ENCODE measurements around the gene CRYZ. TPM values are rescaled to one million over a fixed set of nuclear protein-coding genes. Genes with fewer than 3 reads are reported as not detected.

The CRYZ gene
- total RNA-seq, 1 donor from 2014 or later = 21.3 TPM

DNA sequence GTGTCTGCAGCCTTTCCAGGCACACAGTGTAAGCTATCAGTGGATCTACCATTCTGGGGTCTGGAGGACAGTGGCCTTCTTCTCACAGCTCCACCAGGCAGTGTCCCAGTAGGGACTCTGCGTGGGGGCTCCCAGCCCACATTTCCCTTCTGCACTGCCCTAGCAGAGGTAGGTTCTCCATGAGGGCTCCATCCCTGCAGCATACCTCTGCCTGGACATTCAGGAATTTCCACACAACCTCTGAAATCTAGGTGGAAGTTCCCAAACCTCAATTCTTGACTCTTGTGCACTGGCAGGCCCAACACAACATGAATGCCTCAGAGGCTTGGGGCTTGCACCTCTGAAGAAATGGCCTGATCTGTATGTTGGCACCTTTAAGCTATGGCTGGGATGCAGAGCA lies 6.8 kb downstream of the CRYZ start:
- Mint-ChIP-seq H3K4me1 (peaks cover 10% of the 10 kb centered on the region), H3K36me3 (peaks cover 50% of the 10 kb centered on the region), H3K9me3 (peaks cover 38% of the 10 kb centered on the region), H3K4me3 (no peak overlapping the region), H3K27me3 (ENCODE audit: low read depth) (no peaks in the 10 kb centered on the region), H3K27ac (no peak overlapping the region)
- DNase-seq (ENCODE audit: low spot score in 2 of 2, unreplicated experiment in 2 of 2) = no peak
- TF ChIP-seq, protein P1, sequence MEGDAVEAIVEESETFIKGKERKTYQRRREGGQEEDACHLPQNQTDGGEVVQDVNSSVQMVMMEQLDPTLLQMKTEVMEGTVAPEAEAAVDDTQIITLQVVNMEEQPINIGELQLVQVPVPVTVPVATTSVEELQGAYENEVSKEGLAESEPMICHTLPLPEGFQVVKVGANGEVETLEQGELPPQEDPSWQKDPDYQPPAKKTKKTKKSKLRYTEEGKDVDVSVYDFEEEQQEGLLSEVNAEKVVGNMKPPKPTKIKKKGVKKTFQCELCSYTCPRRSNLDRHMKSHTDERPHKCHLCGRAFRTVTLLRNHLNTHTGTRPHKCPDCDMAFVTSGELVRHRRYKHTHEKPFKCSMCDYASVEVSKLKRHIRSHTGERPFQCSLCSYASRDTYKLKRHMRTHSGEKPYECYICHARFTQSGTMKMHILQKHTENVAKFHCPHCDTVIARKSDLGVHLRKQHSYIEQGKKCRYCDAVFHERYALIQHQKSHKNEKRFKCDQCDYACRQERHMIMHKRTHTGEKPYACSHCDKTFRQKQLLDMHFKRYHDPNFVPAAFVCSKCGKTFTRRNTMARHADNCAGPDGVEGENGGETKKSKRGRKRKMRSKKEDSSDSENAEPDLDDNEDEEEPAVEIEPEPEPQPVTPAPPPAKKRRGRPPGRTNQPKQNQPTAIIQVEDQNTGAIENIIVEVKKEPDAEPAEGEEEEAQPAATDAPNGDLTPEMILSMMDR (IDR thresholded peaks at IDR 0.05; ENCODE audit: unreplicated experiment) = no peak

DNA sequence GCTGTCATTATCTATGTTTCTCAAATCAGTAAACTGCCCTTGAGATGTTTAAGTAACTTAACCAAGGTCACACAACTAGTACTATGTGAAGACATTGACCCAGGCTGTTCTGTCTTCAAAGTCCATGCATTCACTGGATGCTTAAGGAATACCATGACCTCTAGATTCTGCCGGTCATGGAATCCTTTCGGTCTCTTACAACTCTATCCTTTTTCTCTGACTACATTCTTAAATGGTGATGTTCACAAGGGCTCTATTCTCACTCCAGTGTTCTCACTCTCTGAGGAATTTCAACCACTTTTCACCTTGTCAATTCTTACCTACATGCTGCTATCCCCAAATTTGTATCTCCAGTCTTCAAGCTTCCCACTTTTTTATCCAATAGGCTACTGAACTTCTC lies 15.2 kb downstream of the CRYZ start:
- H3K36me3 Mint-ChIP-seq = peaks cover 13% of the 10 kb centered on the region
- DNase-seq (ENCODE audit: low spot score in 2 of 2, unreplicated experiment in 2 of 2) = no peak
- H3K4me3 Mint-ChIP-seq = no peak overlapping the region
- TF ChIP-seq, protein P1 (IDR thresholded peaks at IDR 0.05; ENCODE audit: unreplicated experiment) = no peak
- no peaks in the 10 kb centered on the region for H3K27me3 Mint-ChIP-seq (ENCODE audit: low read depth)
- no peak overlapping the region for H3K27ac Mint-ChIP-seq
- H3K4me1 Mint-ChIP-seq = peaks cover 17% of the 10 kb centered on the region
- H3K9me3 Mint-ChIP-seq = no peaks in the 10 kb centered on the region

DNA sequence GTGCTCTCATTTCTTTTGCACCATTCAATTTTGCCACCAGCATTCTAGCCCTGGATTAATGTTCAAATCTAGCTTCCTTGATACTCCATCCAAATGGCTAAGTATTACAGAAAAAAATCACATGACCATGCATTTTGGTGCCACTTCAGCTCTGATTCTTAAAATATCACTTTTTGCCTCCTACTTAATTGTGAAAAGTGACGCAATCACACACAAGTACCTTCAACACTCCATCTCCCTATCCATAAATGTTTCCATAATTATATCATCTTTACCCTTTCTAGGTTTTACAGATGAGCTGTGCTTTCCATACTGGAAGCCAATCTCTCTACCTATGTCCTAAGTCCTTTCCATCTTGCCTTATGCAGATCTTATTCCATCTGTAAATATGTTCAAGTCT lies 16.0 kb downstream of the CRYZ start:
- peaks cover 11% of the 10 kb centered on the region for H3K36me3 Mint-ChIP-seq
- H3K9me3 Mint-ChIP-seq = no peaks in the 10 kb centered on the region
- H3K4me1 Mint-ChIP-seq = peaks cover 17% of the 10 kb centered on the region
- TF ChIP-seq, protein P1 (IDR thresholded peaks at IDR 0.05; ENCODE audit: unreplicated experiment) = no peak
- no peak for DNase-seq (ENCODE audit: low spot score in 2 of 2, unreplicated experiment in 2 of 2)
- no peaks in the 10 kb centered on the region for H3K27me3 Mint-ChIP-seq (ENCODE audit: low read depth)
- no peak overlapping the region for H3K27ac Mint-ChIP-seq
- H3K4me3 Mint-ChIP-seq = no peak overlapping the region

DNA sequence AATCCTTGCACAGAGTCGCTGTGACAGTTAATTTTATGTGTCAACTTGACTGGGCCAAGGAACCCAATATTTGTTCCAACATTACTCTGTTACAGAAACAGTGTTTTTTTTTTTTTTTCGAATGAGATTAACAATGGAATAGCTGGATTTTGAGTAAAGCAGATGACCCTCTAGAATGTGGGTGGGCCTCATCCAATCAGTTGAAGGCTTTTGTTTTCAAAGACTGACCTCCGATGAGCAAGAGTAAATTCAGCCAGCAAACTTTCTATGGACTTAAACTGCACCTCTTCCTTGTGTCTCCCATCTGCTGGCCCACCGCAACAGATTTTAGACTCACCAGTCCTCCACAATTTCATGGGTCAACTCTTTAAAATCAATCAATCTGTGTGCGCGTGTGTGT lies 17.0 kb downstream of the CRYZ start:
- H3K4me1 Mint-ChIP-seq = peaks cover 17% of the 10 kb centered on the region
- TF ChIP-seq, protein P1 (IDR thresholded peaks at IDR 0.05; ENCODE audit: unreplicated experiment) = no peak
- peaks cover 11% of the 10 kb centered on the region for H3K36me3 Mint-ChIP-seq
- H3K27me3 Mint-ChIP-seq (ENCODE audit: low read depth) = no peaks in the 10 kb centered on the region
- H3K4me3 Mint-ChIP-seq = no peak overlapping the region
- H3K9me3 Mint-ChIP-seq = no peaks in the 10 kb centered on the region
- H3K27ac Mint-ChIP-seq = no peak overlapping the region
- no peak for DNase-seq (ENCODE audit: low spot score in 2 of 2, unreplicated experiment in 2 of 2)

DNA sequence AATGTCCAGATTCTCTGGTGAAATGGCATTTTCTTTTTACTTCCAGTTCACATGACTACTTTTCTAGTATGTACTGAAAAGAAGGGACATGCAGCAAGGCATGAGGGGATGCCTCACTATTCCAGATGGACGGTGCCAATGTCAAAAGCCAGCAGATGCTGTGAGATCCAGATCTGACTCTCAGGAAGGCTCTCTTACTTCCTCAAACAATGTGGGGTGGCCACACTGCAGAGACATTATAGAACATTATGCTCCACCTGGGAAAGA lies 17.7 kb downstream of the CRYZ start:
- TF ChIP-seq, protein P1 (IDR thresholded peaks at IDR 0.05; ENCODE audit: unreplicated experiment) = no peak
- Mint-ChIP-seq H3K36me3 (peaks cover 13% of the 10 kb centered on the region), H3K27ac (peak overlapping the region; percentile 10), H3K27me3 (ENCODE audit: low read depth) (no peaks in the 10 kb centered on the region), H3K9me3 (no peaks in the 10 kb centered on the region), H3K4me1 (peaks cover 17% of the 10 kb centered on the region), H3K4me3 (no peak overlapping the region)
- no peak for DNase-seq (ENCODE audit: low spot score in 2 of 2, unreplicated experiment in 2 of 2)
